Measurements from ENCODE around the gene ZNF804B. TPM values are rescaled to one million over a fixed set of nuclear protein-coding genes. Genes with fewer than 3 reads are reported as not detected.

Gene ZNF804B
- total RNA-seq, 1 donor, result not detected

DNA sequence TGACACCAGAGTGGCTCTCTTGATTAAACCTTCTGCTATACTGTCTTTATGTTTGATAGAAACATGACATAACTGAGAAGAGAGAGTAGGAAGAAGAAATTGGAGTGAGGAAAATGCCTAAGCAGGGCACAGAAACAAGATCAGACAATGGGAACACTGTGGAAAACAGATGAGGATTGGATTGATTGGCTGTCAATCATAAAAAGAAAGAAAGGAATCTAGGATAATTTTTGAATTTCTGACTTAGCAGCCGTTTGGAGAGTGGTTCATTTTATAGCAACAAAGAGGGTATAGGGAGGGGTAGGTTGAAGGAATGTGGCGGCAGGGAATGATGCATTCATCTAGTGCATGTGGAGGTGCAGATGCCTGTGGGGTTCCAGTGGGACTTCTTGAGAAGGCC lies 28.3 kb downstream of the ZNF804B start:
- H3K4me3 ChIP-seq (ENCODE audit: low read depth, low read length), result no peak overlapping the region
- no peak for DNase-seq (ENCODE audit: low read depth)
- TF ChIP-seq, protein P1, sequence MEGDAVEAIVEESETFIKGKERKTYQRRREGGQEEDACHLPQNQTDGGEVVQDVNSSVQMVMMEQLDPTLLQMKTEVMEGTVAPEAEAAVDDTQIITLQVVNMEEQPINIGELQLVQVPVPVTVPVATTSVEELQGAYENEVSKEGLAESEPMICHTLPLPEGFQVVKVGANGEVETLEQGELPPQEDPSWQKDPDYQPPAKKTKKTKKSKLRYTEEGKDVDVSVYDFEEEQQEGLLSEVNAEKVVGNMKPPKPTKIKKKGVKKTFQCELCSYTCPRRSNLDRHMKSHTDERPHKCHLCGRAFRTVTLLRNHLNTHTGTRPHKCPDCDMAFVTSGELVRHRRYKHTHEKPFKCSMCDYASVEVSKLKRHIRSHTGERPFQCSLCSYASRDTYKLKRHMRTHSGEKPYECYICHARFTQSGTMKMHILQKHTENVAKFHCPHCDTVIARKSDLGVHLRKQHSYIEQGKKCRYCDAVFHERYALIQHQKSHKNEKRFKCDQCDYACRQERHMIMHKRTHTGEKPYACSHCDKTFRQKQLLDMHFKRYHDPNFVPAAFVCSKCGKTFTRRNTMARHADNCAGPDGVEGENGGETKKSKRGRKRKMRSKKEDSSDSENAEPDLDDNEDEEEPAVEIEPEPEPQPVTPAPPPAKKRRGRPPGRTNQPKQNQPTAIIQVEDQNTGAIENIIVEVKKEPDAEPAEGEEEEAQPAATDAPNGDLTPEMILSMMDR (IDR thresholded peaks at IDR 0.05; ENCODE audit: insufficient read depth, low read length), result no peak

DNA sequence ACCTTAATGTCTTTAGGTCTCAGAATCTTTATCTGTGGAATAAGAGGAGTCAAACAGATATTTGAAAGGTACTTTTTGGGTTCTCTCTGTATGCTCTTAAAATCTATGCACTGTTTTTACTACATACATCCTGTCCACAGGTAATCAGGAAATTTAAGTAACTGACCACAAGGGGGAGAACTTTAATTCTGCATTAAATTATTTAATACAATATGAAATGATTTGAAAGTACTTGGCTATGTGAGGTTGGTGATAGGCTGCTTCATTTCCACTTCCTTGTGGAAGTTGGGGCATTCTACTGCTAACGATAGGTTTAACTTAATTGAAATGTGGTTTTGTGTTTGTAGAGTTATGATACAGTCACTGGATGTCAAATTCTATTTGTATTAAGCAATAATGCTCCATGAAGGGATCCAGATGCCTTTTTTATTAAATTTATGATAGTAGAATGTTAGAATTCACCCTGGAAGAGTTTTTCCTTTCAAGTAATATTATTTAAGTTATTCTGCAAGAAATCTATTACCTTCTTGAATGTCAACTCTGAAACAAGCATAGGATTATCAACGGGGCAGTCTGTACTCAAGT lies 30.1 kb downstream of the ZNF804B start:
- TF ChIP-seq, protein P1 (IDR thresholded peaks at IDR 0.05; ENCODE audit: insufficient read depth, low read length), result peak; percentile 47
- H3K4me3 ChIP-seq (ENCODE audit: low read depth, low read length), result no peak overlapping the region
- peak; percentile 34 for DNase-seq (ENCODE audit: low read depth)

DNA sequence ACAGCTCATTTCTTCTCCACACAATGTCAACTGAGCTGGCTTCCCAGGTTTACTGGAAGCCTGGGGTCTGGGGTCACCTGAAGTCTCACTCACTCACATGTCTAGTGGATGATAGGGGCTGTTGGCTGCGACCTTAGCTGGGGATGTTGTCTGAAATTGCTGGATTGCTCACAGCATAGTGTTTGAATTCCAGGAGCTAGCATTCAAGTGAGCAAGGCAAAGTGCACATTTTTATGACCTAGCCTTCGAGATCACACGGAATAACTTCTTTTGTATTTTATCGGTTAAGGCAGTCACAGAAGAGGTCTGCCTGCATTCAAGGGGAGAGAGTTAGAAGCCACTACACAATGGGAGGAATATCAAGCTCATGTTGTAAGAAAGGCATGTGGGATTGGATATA lies 32.4 kb downstream of the ZNF804B start:
- no peak for DNase-seq (ENCODE audit: low read depth)
- H3K4me3 ChIP-seq (ENCODE audit: low read depth, low read length), result no peak overlapping the region
- TF ChIP-seq, protein P1 (IDR thresholded peaks at IDR 0.05; ENCODE audit: insufficient read depth, low read length), result no peak

DNA sequence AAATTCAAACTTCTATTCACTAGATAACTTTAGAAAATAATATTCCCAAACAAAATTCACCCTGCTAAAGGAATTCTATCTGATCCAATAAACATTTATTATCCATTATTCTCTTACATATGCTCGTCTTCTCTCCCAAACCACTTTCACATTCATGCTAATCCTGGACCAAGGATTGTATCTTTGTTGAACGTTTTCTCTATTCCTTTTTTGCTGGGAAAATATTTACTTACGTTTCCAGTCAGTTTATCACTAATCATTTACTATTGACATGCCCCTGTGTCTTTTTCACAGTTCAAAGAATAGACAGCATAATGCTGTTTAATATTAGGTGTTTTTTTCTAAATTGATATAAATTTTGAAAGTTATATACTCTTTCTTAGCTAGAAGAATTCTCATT lies 32.9 kb downstream of the ZNF804B start:
- no peak for DNase-seq (ENCODE audit: low read depth)
- H3K4me3 ChIP-seq (ENCODE audit: low read depth, low read length), result no peak overlapping the region
- TF ChIP-seq, protein P1 (IDR thresholded peaks at IDR 0.05; ENCODE audit: insufficient read depth, low read length), result no peak

DNA sequence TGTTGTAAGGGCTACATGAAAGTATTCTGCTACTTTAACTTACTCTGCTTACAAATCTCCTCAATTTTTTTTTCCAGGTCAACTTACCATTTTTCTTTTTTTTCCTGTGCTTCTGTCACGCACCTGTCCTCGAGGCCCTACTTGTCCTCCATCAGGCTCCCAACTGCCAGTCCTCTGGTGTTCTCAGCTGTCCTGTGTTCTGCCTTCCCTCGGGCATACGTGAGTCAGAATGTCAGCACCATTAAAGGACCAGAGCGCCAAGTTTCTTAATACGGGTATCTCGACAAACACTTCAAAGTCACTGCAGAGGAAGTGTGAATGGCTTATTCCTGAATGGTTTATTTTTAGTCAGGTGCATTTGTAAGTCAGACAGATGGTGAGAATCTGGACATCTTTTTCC lies 36.1 kb downstream of the ZNF804B start, which contains the start of gene TEX47:
Gene TEX47 (minus strand): TSS at position 185 of the 400 bp plus-strand sequence. CDS start 795 bp downstream, outside the sequence.
- TF ChIP-seq, protein P1 (IDR thresholded peaks at IDR 0.05; ENCODE audit: insufficient read depth, low read length), result no peak
- DNase-seq (ENCODE audit: low read depth), result no peak
- no peak within 1 kb of the TSS for H3K4me3 ChIP-seq (ENCODE audit: low read depth, low read length)

DNA sequence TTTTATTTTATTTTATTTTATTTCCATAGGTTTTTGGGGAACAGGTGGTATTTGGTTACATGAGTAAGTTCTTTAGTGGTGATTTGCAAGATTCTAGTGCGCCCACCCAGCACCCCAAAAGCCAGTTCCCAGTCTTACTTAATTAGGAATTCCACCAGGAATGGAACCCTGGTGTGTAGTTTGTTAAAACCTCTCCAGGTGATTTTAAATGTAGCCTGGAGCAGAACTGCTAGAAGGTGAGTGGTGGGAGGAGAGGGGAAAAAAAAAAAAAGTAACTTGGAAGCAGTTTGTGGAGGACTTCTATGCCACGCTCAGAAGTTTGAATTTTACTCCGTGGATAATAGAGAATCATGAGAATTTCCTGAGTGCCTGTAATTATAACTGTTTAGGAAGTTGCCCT lies 41.5 kb downstream of the ZNF804B start:
- TF ChIP-seq, protein P1 (IDR thresholded peaks at IDR 0.05; ENCODE audit: insufficient read depth, low read length), result no peak
- H3K4me3 ChIP-seq (ENCODE audit: low read depth, low read length), result no peak overlapping the region
- DNase-seq (ENCODE audit: low read depth), result no peak
